Epithelial cell of proximal tubule (primary cell): Measurements from ENCODE around the gene EIF4B. TPM values are rescaled to one million over a fixed set of nuclear protein-coding genes. Genes with fewer than 3 reads are reported as not detected.

Experiments
- DNase-seq: peaks from one replicate; pipeline ENCODE4 v3.0.0-alpha.2; 2011; ENCODE audit warnings: low read depth
- H3K4me3 ChIP-seq: 2 replicates; pipeline ENCODE4 v1.5.1; 2011; ENCODE audit warnings: low read depth, mild to moderate bottlenecking, low read length
- total RNA-seq: library from RNA; depleted of rRNA; stranded (reverse); fragments of >200 nt; gene quantifications from 2 replicates; pipeline ENCODE4 v1.2.3, GENCODE V29; 2015
- TF ChIP-seq, protein P1 (sequence below): conservative IDR thresholded peaks from 2 replicates; pipeline ENCODE4 v1.5.1; 2012; ENCODE audit warnings: low read depth, mild to moderate bottlenecking, low read length

EIF4B gene
- total RNA-seq, 1 donor from 2014 or later, result 447 TPM

GRCh38 chr12:53060064-53060720 lies 53.9 kb downstream of the EIF4B start:
- TF ChIP-seq, protein P1, sequence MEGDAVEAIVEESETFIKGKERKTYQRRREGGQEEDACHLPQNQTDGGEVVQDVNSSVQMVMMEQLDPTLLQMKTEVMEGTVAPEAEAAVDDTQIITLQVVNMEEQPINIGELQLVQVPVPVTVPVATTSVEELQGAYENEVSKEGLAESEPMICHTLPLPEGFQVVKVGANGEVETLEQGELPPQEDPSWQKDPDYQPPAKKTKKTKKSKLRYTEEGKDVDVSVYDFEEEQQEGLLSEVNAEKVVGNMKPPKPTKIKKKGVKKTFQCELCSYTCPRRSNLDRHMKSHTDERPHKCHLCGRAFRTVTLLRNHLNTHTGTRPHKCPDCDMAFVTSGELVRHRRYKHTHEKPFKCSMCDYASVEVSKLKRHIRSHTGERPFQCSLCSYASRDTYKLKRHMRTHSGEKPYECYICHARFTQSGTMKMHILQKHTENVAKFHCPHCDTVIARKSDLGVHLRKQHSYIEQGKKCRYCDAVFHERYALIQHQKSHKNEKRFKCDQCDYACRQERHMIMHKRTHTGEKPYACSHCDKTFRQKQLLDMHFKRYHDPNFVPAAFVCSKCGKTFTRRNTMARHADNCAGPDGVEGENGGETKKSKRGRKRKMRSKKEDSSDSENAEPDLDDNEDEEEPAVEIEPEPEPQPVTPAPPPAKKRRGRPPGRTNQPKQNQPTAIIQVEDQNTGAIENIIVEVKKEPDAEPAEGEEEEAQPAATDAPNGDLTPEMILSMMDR, result no peak
- no peak for DNase-seq
- H3K4me3 ChIP-seq, result no peak overlapping the region

DNA sequence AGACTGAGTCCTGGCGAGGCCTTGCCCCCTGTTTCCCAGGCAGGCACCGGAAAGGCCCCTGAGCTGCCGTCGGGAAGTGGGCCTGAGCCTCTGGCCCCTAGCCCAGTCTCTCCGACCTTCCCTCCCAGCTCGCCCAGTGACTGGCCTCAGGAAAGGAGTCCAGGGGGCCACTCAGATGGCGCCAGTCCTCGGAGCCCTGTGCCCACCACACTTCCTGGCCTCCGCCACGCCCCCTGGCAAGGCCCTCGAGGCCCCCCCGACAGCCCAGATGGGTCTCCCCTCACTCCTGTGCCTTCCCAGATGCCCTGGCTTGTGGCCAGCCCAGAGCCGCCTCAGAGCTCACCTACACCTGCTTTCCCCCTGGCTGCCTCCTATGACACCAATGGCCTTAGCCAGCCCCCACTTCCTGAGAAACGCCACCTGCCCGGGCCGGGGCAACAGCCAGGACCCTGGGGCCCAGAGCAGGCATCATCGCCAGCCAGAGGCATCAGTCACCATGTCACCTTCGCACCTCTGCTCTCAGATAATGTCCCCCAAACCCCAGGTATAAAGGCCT lies 54.5 kb downstream of the EIF4B start:
- TF ChIP-seq, protein P1, result no peak
- no peak overlapping the region for H3K4me3 ChIP-seq
- DNase-seq, result no peak

GRCh38 chr12:53061404-53062010 lies 55.3 kb downstream of the EIF4B start:
- H3K4me3 ChIP-seq, result no peak overlapping the region
- TF ChIP-seq, protein P1, result peak; percentile 48
- DNase-seq, result no peak

GRCh38 chr12:53062011-53062961 lies 56.0 kb downstream of the EIF4B start:
- H3K4me3 ChIP-seq, result no peak overlapping the region
- TF ChIP-seq, protein P1, result no peak
- no peak for DNase-seq

DNA sequence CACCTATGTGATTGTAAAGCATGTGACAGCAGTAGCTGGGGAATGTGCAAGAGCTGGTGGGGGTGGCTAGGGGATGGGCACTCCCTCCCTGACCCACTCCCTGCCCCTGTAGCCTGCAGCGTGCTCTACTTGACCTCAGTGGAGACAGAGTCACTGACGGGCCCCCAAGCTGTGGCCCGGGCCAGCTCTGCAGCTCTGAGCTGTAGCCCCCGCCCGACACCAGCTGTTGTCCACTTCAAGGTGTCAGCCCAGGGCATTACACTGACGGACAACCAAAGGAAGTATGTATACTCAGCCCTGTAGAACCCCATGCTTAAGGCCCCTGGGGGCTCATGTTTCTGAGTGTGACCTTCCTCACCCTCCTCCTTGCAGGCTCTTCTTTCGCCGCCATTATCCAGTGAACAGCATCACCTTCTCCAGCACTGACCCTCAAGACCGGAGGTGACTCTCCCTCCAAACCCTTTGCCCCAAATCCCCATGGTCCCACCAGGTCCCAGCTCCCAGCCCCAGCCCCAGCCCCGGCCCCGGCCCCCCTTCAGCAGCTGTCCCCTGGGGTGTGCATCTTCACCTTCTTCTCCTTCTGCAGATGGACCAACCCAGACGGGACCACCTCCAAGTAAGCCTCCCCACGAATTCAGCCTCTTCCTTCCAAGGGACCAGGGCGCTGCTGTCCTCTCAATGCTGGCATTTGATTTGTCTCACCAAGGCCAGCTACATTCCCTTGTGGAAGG lies 56.9 kb downstream of the EIF4B start:
- TF ChIP-seq, protein P1, result no peak
- H3K4me3 ChIP-seq, result no peak overlapping the region
- no peak for DNase-seq
